Stimulated activated CD8-positive, alpha-beta memory T cell treated with anti-CD3 and anti-CD28 coated beads, Interleukin-4, amount 100 ng/mL, for 24 hours (primary cell): ENCODE data around the gene OR1I1.
"Not testable (repeated sequence)": the region's sequence is repeated elsewhere in the genome, so short reads cannot be mapped to it uniquely, and the experiment has no call there.

ENCODE experiments used
- DNase-seq: peaks from one replicate; pipeline ENCODE4 v3.0.0-alpha.2; 2020; ENCODE audit warnings: low read depth

The OR1I1 gene

GRCh38 chr19:15081911-15082310 lies at the start of gene OR1I1:
Gene OR1I1, plus strand, starts transcription at chr19:15082211. Its CDS starts 4,855 bp downstream, at chr19:15087066.
- no peak for DNase-seq

- DNase-seq = no peak
Measured at GRCh38 chr19:15035795-15036311, 46.2 kb upstream of the OR1I1 start.

GRCh38 chr19:15037586-15037985 lies 44.4 kb upstream of the OR1I1 start:
- DNase-seq = no peak

- no peak for DNase-seq
Measured at GRCh38 chr19:15038294-15038693, 43.7 kb upstream of the OR1I1 start.

GRCh38 chr19:15042003-15042402 lies 40.0 kb upstream of the OR1I1 start:
- DNase-seq = no peak

- DNase-seq = no peak
Measured at GRCh38 chr19:15042826-15043225, 39.2 kb upstream of the OR1I1 start.

GRCh38 chr19:15045506-15045905 lies 36.5 kb upstream of the OR1I1 start:
- no peak for DNase-seq

- no peak for DNase-seq
Measured at GRCh38 chr19:15047680-15048079, 34.3 kb upstream of the OR1I1 start.

GRCh38 chr19:15048128-15048527 lies 33.9 kb upstream of the OR1I1 start:
- DNase-seq = no peak

- no peak for DNase-seq
Measured at GRCh38 chr19:15048885-15049541, 33.0 kb upstream of the OR1I1 start, which contains the start of gene CASP14. Gene CASP14, plus strand, starts transcription at chr19:15049480. Its CDS starts 2,772 bp downstream, at chr19:15052252.

- DNase-seq = no peak
Measured at GRCh38 chr19:15050639-15051038, 31.4 kb upstream of the OR1I1 start.

- DNase-seq = no peak
Measured at GRCh38 chr19:15062036-15062435, 20.0 kb upstream of the OR1I1 start.

- DNase-seq = not testable (repeated sequence)
Measured at GRCh38 chr19:15070386-15070785, 11.6 kb upstream of the OR1I1 start.

- DNase-seq = no peak
Measured at GRCh38 chr19:15072930-15073647, 8.9 kb upstream of the OR1I1 start.

- no peak for DNase-seq
Measured at GRCh38 chr19:15074371-15074770, 7.6 kb upstream of the OR1I1 start.

- no peak for DNase-seq
Measured at GRCh38 chr19:15075806-15076205, 6.2 kb upstream of the OR1I1 start.

- DNase-seq = not testable (repeated sequence)
Measured at GRCh38 chr19:15080002-15080401, 2.0 kb upstream of the OR1I1 start.

- no peak for DNase-seq
Measured at GRCh38 chr19:15087182-15087581, 5.2 kb downstream of the OR1I1 start.

- DNase-seq = no peak
Measured at GRCh38 chr19:15091918-15092753, 10.1 kb downstream of the OR1I1 start.

- no peak for DNase-seq
Measured at GRCh38 chr19:15093001-15093400, 11.0 kb downstream of the OR1I1 start.

- no peak for DNase-seq
Measured at GRCh38 chr19:15096223-15096622, 14.2 kb downstream of the OR1I1 start.

- DNase-seq = not testable (repeated sequence)
Measured at GRCh38 chr19:15097980-15098379, 16.0 kb downstream of the OR1I1 start.
